ENCODE measurements around the gene GAREM1. TPM values are rescaled to one million over a fixed set of nuclear protein-coding genes. Genes with fewer than 3 reads are reported as not detected.

The GAREM1 gene
- total RNA-seq, 1 experiment from 2014 or later: 10.2 TPM

- ChIA-PET CTCF (no interaction called here), POLR2A (ENCODE audit: unreplicated experiment) (no interaction called here)
- H3K4me1 ChIP-seq (replicated peaks; ENCODE audit: insufficient read depth): peaks cover 33% of the 10 kb centered on the region
- no peak overlapping the region for H3K4me3 ChIP-seq
- no peak overlapping the region for H3K27ac ChIP-seq
- TF ChIP-seq, protein P1, sequence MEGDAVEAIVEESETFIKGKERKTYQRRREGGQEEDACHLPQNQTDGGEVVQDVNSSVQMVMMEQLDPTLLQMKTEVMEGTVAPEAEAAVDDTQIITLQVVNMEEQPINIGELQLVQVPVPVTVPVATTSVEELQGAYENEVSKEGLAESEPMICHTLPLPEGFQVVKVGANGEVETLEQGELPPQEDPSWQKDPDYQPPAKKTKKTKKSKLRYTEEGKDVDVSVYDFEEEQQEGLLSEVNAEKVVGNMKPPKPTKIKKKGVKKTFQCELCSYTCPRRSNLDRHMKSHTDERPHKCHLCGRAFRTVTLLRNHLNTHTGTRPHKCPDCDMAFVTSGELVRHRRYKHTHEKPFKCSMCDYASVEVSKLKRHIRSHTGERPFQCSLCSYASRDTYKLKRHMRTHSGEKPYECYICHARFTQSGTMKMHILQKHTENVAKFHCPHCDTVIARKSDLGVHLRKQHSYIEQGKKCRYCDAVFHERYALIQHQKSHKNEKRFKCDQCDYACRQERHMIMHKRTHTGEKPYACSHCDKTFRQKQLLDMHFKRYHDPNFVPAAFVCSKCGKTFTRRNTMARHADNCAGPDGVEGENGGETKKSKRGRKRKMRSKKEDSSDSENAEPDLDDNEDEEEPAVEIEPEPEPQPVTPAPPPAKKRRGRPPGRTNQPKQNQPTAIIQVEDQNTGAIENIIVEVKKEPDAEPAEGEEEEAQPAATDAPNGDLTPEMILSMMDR (conservative IDR thresholded peaks at IDR 0.05): no peak
- no peak for TF ChIP-seq EZH2 (IDR thresholded peaks at IDR 0.05; ENCODE audit: low read depth)
- H4K20me1 ChIP-seq (ENCODE audit: insufficient read depth): no peaks in the 10 kb centered on the region
- no peak overlapping the region for H2AFZ ChIP-seq
- H3K36me3 ChIP-seq (ENCODE audit: low read depth): no peaks in the 10 kb centered on the region
- no TSS peak for BruUV-seq (replicated peaks)
- no peaks in the 10 kb centered on the region for H3K9me3 ChIP-seq (ENCODE audit: insufficient read depth, low read depth)
- no peak overlapping the region for H3K4me2 ChIP-seq
- no peak for DNase-seq
- peaks cover 15% of the 10 kb centered on the region; the same call in 1 of the 2 replicates for H3F3A ChIP-seq (ENCODE audit: insufficient read depth, low read depth)
- intact Hi-C loops (cut with micrococcal nuclease; ENCODE audit: unreplicated experiment): no loop called here
- no peaks in the 10 kb centered on the region for H3K9me2 ChIP-seq (ENCODE audit: insufficient read depth)
- H3K27me3 ChIP-seq (ENCODE audit: insufficient read depth, low read depth): no peaks in the 10 kb centered on the region
- H3K79me2 ChIP-seq (ENCODE audit: low read depth): 0 out of 2 replicates have a peak, but pooled peaks cover 8% of the 10 kb centered on the region
These were observed 112.2 kb downstream of the GAREM1 start for GRCh38 chr18:32358529-32358928.

DNA sequence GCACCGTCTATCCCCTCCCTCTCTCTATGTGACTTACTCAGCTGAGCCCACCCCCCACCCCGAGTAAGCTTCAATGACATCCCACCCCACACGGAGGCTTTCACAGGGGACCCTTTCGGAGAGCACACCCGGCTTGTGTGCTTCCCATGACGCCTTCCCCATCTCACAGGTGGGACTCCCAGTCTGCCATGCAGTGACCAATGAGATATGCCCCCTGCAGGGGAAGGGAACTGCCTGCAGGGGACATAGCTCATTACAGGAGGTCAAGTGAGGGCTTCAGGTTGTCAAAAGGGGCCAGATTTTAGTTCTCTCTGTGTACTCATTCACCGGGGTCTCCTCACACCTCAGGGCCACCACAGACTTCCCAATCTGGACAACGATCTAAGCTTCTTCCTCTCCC, 112.6 kb downstream of the GAREM1 start:
- POLR2A ChIA-PET (ENCODE audit: unreplicated experiment): no interaction called here
- DNase-seq: no peak
- Histone ChIP-seq H4K20me1 (ENCODE audit: insufficient read depth) (no peaks in the 10 kb centered on the region), H3K4me3 (no peak overlapping the region), H3K4me1 (replicated peaks; ENCODE audit: insufficient read depth) (peaks cover 28% of the 10 kb centered on the region), H3K9me2 (ENCODE audit: insufficient read depth) (no peaks in the 10 kb centered on the region), H3K79me2 (ENCODE audit: low read depth) (0 out of 2 replicates have a peak, but pooled peaks cover 8% of the 10 kb centered on the region), H3F3A (ENCODE audit: insufficient read depth, low read depth) (peaks cover 14% of the 10 kb centered on the region; the same call in 1 of the 2 replicates), H3K36me3 (ENCODE audit: low read depth) (no peaks in the 10 kb centered on the region), H3K27me3 (ENCODE audit: insufficient read depth, low read depth) (no peaks in the 10 kb centered on the region), H3K27ac (no peak overlapping the region), H2AFZ (no peak overlapping the region), H3K4me2 (no peak overlapping the region), H3K9me3 (ENCODE audit: insufficient read depth, low read depth) (no peaks in the 10 kb centered on the region)
- BruUV-seq (replicated peaks): no TSS peak
- intact Hi-C loops (cut with micrococcal nuclease; ENCODE audit: unreplicated experiment): no loop called here
- CTCF ChIA-PET: no interaction called here
- TF ChIP-seq EZH2 (IDR thresholded peaks at IDR 0.05; ENCODE audit: low read depth): no peak
- TF ChIP-seq, protein P1 (conservative IDR thresholded peaks at IDR 0.05): no peak

GRCh38 chr18:32355896-32356295, 114.8 kb downstream of the GAREM1 start:
- H3K27ac ChIP-seq: no peak overlapping the region
- no peaks in the 10 kb centered on the region for H3F3A ChIP-seq (ENCODE audit: insufficient read depth, low read depth)
- H3K4me1 ChIP-seq (replicated peaks; ENCODE audit: insufficient read depth): peaks cover 7% of the 10 kb centered on the region
- H2AFZ ChIP-seq: no peak overlapping the region
- TF ChIP-seq, protein P1 (conservative IDR thresholded peaks at IDR 0.05): no peak
- no peak for TF ChIP-seq EZH2 (IDR thresholded peaks at IDR 0.05; ENCODE audit: low read depth)
- no TSS peak for BruUV-seq (replicated peaks)
- H4K20me1 ChIP-seq (ENCODE audit: insufficient read depth): no peaks in the 10 kb centered on the region
- H3K9me3 ChIP-seq (ENCODE audit: insufficient read depth, low read depth): no peaks in the 10 kb centered on the region
- intact Hi-C loops (cut with micrococcal nuclease; ENCODE audit: unreplicated experiment): no loop called here
- no peak overlapping the region for H3K4me3 ChIP-seq
- H3K9me2 ChIP-seq (ENCODE audit: insufficient read depth): no peaks in the 10 kb centered on the region
- ChIA-PET CTCF (no interaction called here), POLR2A (ENCODE audit: unreplicated experiment) (no interaction called here)
- DNase-seq: no peak
- H3K36me3 ChIP-seq (ENCODE audit: low read depth): no peaks in the 10 kb centered on the region
- H3K79me2 ChIP-seq (ENCODE audit: low read depth): 0 out of 2 replicates have a peak, but pooled peaks cover 2% of the 10 kb centered on the region
- H3K4me2 ChIP-seq: no peak overlapping the region
- no peaks in the 10 kb centered on the region for H3K27me3 ChIP-seq (ENCODE audit: insufficient read depth, low read depth)

All from PC-9 (cell line).